K562 (cell line): ENCODE results near the gene ATP5F1D. TPM values are rescaled to one million over a fixed set of nuclear protein-coding genes. Genes with fewer than 3 reads are reported as not detected.

ENCODE experiments used
- ATAC-seq: fragments of 200-7000 bp; cut with Tn5 transposase; 3 replicates; pipeline ENCODE4 v1.9.1; 2020; ENCODE audit warnings: moderate library complexity
- BruUV-seq: library from RNA; stranded (reverse); fragments of 400-500 nt; replicated peaks from 2 replicates; lab custom pipeline; 2021; lab: Mats Ljungman, UMichigan
- CTCF ChIA-PET: fragments of 300-600 bp; formaldehyde crosslinking; extraction: SDS; loops from one replicate; lab custom pipeline; 2021; ENCODE audit warnings: low intra/inter-chr PET ratio; lab: Yijun Ruan, JAX
- POLR2A ChIA-PET: fragments of 300-600, 350-650 bp; sonication (Branson Sonifier 250); formaldehyde crosslinking; extraction: SDS; loops from one replicate; lab custom pipeline; 2021; ENCODE audit warnings: antibody characterized with exemption, inconsistent platforms; lab: Yijun Ruan, JAX
- DNase-seq, 4 experiments: peaks; one replicate each; pipeline versions ENCODE4 v3.0.0 to v3.0.0-alpha.2; 2011 to 2018; ENCODE audit warnings: low spot score in 3 of 4, mixed read lengths in 3 of 4; ENCODE audit errors: extremely low read depth in 1 of 4
- FAIRE-seq: peaks from 2 replicates; lab custom pipeline; 2011; peaks lifted over from hg19 to GRCh38; lab: Jason Lieb, UNC
- H2AFZ ChIP-seq: 2 replicates; pipeline ENCODE4 v1.6.0; 2011; ENCODE audit warnings: low read depth, low read length, control low read depth, inconsistent platforms
- H3K27ac ChIP-seq: fragments of 200-600 bp; 3 replicates; pipeline ENCODE4 v1.8.0; 2011; ENCODE audit warnings: low read depth, mild to moderate bottlenecking, control low read depth, inconsistent platforms, low read length, moderate library complexity, mixed read lengths; ENCODE audit errors: extremely low read depth
- H3K27me3 ChIP-seq, 2 experiments: fragments of 300-600 bp in 1 of 2; 2 replicates in 1 of 2; 3 replicates in 1 of 2; pipeline versions ENCODE4 v1.6.0 to v1.8.0; 2011; ENCODE audit warnings: inconsistent platforms in 2 of 2, low read length in 2 of 2, mild to moderate bottlenecking in 1 of 2, mixed read lengths in 1 of 2, moderate library complexity in 1 of 2; ENCODE audit not compliant: control insufficient read depth in 2 of 2, insufficient read depth in 2 of 2
- H3K36me3 ChIP-seq: fragments of 300-600 bp; 3 replicates; pipeline ENCODE4 v1.8.0; 2011; ENCODE audit warnings: mild to moderate bottlenecking, low read length, inconsistent platforms; ENCODE audit not compliant: control insufficient read depth, insufficient read depth
- H3K4me1 ChIP-seq, 2 experiments: fragments of 200-600 bp in 1 of 2; replicated peaks in 1 of 2; 2 replicates in 1 of 2; 3 replicates in 1 of 2; pipeline versions ENCODE4 v1.5.1 to v1.8.0; 2011; ENCODE audit warnings: inconsistent platforms in 2 of 2, low read length in 2 of 2, mild to moderate bottlenecking in 1 of 2, mixed read lengths in 1 of 2, moderate library complexity in 1 of 2; ENCODE audit not compliant: control insufficient read depth in 2 of 2, insufficient read depth in 2 of 2
- H3K4me2 ChIP-seq: 2 replicates; pipeline ENCODE4 v1.6.1; 2011; ENCODE audit warnings: low read length, control low read depth, inconsistent platforms, mixed read lengths; ENCODE audit not compliant: insufficient read depth
- H3K4me3 ChIP-seq: fragments of 200-600 bp; sonication (generic), shearing (Covaris generic); 2 replicates; pipeline ENCODE4 v1.5.1; 2016; ENCODE audit warnings: control low read depth, inconsistent platforms
- H3K79me2 ChIP-seq: fragments of 200-600 bp; 3 replicates; pipeline ENCODE4 v1.8.0; 2011; ENCODE audit warnings: low read length, inconsistent platforms; ENCODE audit not compliant: control insufficient read depth, insufficient read depth
- H3K9ac ChIP-seq, 2 experiments: 2 replicates each; pipeline versions ENCODE4 v1.6.0 to v1.6.1; 2011; ENCODE audit warnings: low read depth in 2 of 2, low read length in 2 of 2, control low read depth in 1 of 2, inconsistent platforms in 1 of 2, mild to moderate bottlenecking in 1 of 2, mixed read lengths in 1 of 2; ENCODE audit not compliant: insufficient read depth in 1 of 2
- H3K9me1 ChIP-seq: one replicate; pipeline ENCODE4 v1.6.0; 2011; ENCODE audit warnings: inconsistent platforms, mild to moderate bottlenecking, low read length, moderate library complexity; ENCODE audit not compliant: control insufficient read depth, insufficient read depth
- H3K9me3 ChIP-seq: replicated peaks from 2 replicates; pipeline ENCODE4 v1.5.1; 2011; ENCODE audit warnings: low read depth, low read length, inconsistent platforms; ENCODE audit not compliant: control insufficient read depth, insufficient read depth
- H4K20me1 ChIP-seq: replicated peaks from 2 replicates; pipeline ENCODE4 v1.6.1; 2011; ENCODE audit warnings: low read length, inconsistent platforms, mixed read lengths; ENCODE audit not compliant: control insufficient read depth, insufficient read depth
- CHD1 ChIP-seq: fragments of 200-600 bp; sonication (generic); IDR thresholded peaks from one replicate; pipeline ENCODE4 v1.6.1; 2012; ENCODE audit warnings: mild to moderate bottlenecking, moderate library complexity, low read length, inconsistent platforms
- GATAD2B ChIP-seq: fragments of 450-650 bp; IDR thresholded peaks from 2 replicates; pipeline ENCODE4 v1.6.1; 2017; ENCODE audit warnings: mild to moderate bottlenecking, borderline replicate concordance
- JUNB ChIP-seq: fragments of 450-650 bp; formaldehyde crosslinking; conservative IDR thresholded peaks from 2 replicates; pipeline ENCODE4 v1.4.0; 2020; ENCODE audit warnings: mild to moderate bottlenecking
- MTA2 ChIP-seq: fragments of 450-650 bp; IDR thresholded peaks from 2 replicates; pipeline ENCODE4 v1.6.1; 2016; ENCODE audit warnings: low read depth
- NBN ChIP-seq: fragments of 450-650 bp; IDR thresholded peaks from 2 replicates; pipeline ENCODE4 v1.6.1; 2016; ENCODE audit warnings: low read depth, mild to moderate bottlenecking
- PKNOX1 ChIP-seq: fragments of 450-650 bp; IDR thresholded peaks from 2 replicates; pipeline ENCODE4 v1.6.1; 2016
- POLR2B ChIP-seq: fragments of 450-650 bp; IDR thresholded peaks from 2 replicates; pipeline ENCODE4 v1.6.1; 2018; ENCODE audit warnings: low read depth; ENCODE audit not compliant: partially characterized antibody
- POLR2G ChIP-seq: fragments of 200-400 bp; formaldehyde crosslinking; IDR thresholded peaks from 2 replicates; pipeline ENCODE4 v1.6.1; 2017; ENCODE audit warnings: low read depth, mild to moderate bottlenecking, antibody characterized with exemption, low read length, moderate library complexity
- RBBP5 ChIP-seq: fragments of 200-600 bp; sonication (generic); IDR thresholded peaks from 2 replicates; pipeline ENCODE4 v1.6.1; 2012; ENCODE audit warnings: borderline replicate concordance, mild to moderate bottlenecking, low read length, control low read depth, inconsistent platforms; ENCODE audit not compliant: insufficient read depth, poor library complexity, severe bottlenecking
- RBFOX2 ChIP-seq: fragments of 200-400 bp; formaldehyde crosslinking; IDR thresholded peaks from 2 replicates; pipeline ENCODE4 v1.6.1; 2017; ENCODE audit warnings: low read depth, mild to moderate bottlenecking, low read length, moderate library complexity
- SMAD1 ChIP-seq: fragments of 150-350 bp; IDR thresholded peaks from 2 replicates; pipeline ENCODE4 v1.6.1; 2014; ENCODE audit warnings: low read length, low read depth; ENCODE audit not compliant: partially characterized antibody
- SNAPC5 ChIP-seq: fragments of 250-450 bp; sonication (Bioruptor Pico); IDR thresholded peaks from 2 replicates; pipeline ENCODE4 v1.8.0; 2021; ENCODE audit warnings: moderate library complexity, mild to moderate bottlenecking, inconsistent platforms
- TGIF2 ChIP-seq: sonication (generic); formaldehyde crosslinking; IDR thresholded peaks from 2 replicates; pipeline ENCODE4 v1.8.1; 2022; ENCODE audit warnings: mild to moderate bottlenecking, missing genetic modification reagents, moderate library complexity
- ZNF449 ChIP-seq: fragments of 250-450 bp; sonication (Bioruptor Pico); IDR thresholded peaks from 2 replicates; pipeline ENCODE4 v1.8.0; 2022; ENCODE audit warnings: moderate library complexity, mild to moderate bottlenecking, inconsistent platforms
- WGBS: fragments of 100-300 bp; shearing (Covaris generic); methylation state at CpG from one replicate; pipeline ENCODE4 v1.1.6; 2016; ENCODE audit warnings: low coverage, mixed read lengths; ENCODE audit not compliant: insufficient coverage; ENCODE audit errors: missing lambda C conversion rate; 5-methylcytosine and 5-hydroxymethylcytosine counted together
- in situ Hi-C: fragments of 300-500 bp; cut with MboI; formaldehyde crosslinking; loops from 4 replicates; pipeline ENCODE4 v1.15.0; 2018; ENCODE audit warnings: inconsistent platforms, mixed read lengths
- intact Hi-C: fragments of 100-400 bp; cut with micrococcal nuclease; formaldehyde crosslinking; loops from 2 replicates; pipeline ENCODE4 v1.14.2; 2022
- polyA plus RNA-seq, 8 experiments: library from polyadenylated mRNA; depleted of rRNA in 4 of 8; stranded (reverse) in 5 of 8; unstranded in 3 of 8; fragments of >200 nt; fragmentation: Nextera tagmentation in 2 of 8; fragmentation: Illumina TruSeq in 1 of 8; extraction: Ambion mirVana in 2 of 8; extraction: Trizol in 1 of 8; gene quantifications; 2 replicates each; pipeline versions ENCODE4 v1.2.1 to v1.2.3, GENCODE V29; 2011 to 2014; ENCODE audit warnings: inconsistent platforms in 1 of 8, missing spikeins in 1 of 8
- total RNA-seq, 7 experiments: library from RNA; depleted of rRNA in 6 of 7; stranded (reverse); fragments of >200 nt in 6 of 7; fragmentation: Illumina TruSeq in 2 of 7; extraction: Trizol in 2 of 7; gene quantifications; 2 replicates each; pipeline versions ENCODE4 v1.2.1 to v1.2.3, GENCODE V29; 2011 to 2021; ENCODE audit warnings: low replicate concordance in 1 of 7
- TF ChIP-seq, protein P1 (sequence below): sonication (generic); formaldehyde crosslinking; IDR thresholded peaks from 2 replicates; pipeline ENCODE4 v1.8.0; 2022; ENCODE audit warnings: missing genetic modification reagents, mild to moderate bottlenecking, borderline replicate concordance

ATP5F1D gene
- total and polyA plus RNA-seq, 9 of the 15 experiments (the other 6 are each of a cell fraction or from before 2014, with no cell fraction given) = 3.9 to 409 (median 36.8) TPM

DNA sequence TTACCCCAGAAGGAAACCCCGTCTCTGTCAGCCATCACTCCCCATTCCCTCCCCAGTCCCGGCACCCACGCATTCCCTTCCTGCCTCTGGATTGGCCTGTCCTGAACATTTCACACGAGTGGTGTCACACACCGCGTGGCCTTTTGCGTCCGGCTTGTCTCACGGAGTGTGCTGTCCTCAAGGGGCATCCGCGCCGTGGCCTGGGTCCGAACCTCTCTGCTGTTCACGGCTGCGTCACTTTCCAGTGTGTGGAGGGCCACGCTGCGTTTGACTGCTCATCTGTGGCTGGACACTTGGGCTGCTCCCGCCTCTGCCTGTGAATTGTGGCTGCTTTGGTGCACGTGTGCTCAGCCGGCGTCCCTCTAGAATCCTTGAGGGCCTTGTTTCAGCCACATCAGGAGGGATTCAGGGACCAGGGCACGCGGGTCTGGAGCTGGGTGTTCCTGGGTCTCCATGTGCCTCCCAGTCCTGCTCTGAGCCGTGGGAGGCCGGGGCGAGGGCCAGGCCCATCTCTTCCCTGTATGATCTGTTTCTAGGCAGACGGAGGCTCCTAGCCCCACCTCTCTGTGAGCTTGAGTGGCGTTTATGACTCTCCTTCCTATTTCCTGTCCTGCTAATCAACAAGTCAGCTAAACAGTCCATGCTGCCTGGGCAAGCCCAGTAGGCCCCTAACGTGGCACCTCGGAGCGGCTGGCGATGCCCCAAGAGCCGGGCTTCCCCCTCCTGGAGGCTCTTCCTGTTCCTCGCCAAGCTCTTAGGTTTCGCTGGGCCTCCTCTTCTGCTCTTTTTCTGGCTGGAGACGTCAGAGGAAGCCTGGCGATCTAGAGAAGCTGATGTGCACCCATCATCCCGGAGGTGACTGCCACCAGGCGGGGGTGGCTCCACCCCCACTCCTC is 27.9 kb upstream of the ATP5F1D start:
- Histone ChIP-seq H2AFZ (no peak overlapping the region), H3K4me1 (peaks cover 27 to 81% of the 10 kb centered on the region in 2 experiments), H4K20me1 (peaks cover 70% of the 10 kb centered on the region), H3K27ac (no peak overlapping the region; the same call in 2 of the 3 replicates), H3K9me3 (no peaks in the 10 kb centered on the region), H3K4me2 (no peak overlapping the region), H3K9ac (peak overlapping the region in 1 of 2 experiments; percentile 11; a peak in 1 of 4 replicates), H3K4me3 (no peak overlapping the region), H3K36me3 (peaks cover 79% of the 10 kb centered on the region; the same call in 2 of the 3 replicates), H3K79me2 (peaks cover 97% of the 10 kb centered on the region), H3K9me1 (peaks cover 26% of the 10 kb centered on the region), H3K27me3 (no peaks in the 10 kb centered on the region)
- FAIRE-seq = no peak
- no peak for ATAC-seq
- intact Hi-C loops (no loop called here), in situ Hi-C loops (no loop called here)
- BruUV-seq = no TSS peak
- WGBS = 88% methylated on average over 35 of the region's 39 CpGs
- DNase-seq = no peak
- CTCF ChIA-PET = interaction anchor here (0.5 kb wide), 1 partner anchor 100 kb away, joined by 3 read pairs; no protein-coding TSS in a partner anchor
- POLR2A ChIA-PET = interaction anchor here (0.5 to 1.2 kb wide), 4 partner anchors 10 to 227 kb away, joined by 3 to 5 read pairs (median 4); partner anchors contain the start of gene GPX4
- TF ChIP-seq RBFOX2 (peak; percentile 13; the same call in 1 of the 2 replicates), GATAD2B (no peak), PKNOX1 (peak; percentile 19; the same call in 1 of the 2 replicates), ZNF449 (no peak), POLR2G (peak; percentile 68), NBN (no peak), TGIF2 (no peak), RBBP5 (no peak), JUNB (CRISPR knock-in tag) (no peak), SMAD1 (no peak), SNAPC5 (CRISPR knock-in tag) (no peak), MTA2 (no peak), CHD1 (no peak), POLR2B (peak; percentile 22)
- TF ChIP-seq, protein P1, sequence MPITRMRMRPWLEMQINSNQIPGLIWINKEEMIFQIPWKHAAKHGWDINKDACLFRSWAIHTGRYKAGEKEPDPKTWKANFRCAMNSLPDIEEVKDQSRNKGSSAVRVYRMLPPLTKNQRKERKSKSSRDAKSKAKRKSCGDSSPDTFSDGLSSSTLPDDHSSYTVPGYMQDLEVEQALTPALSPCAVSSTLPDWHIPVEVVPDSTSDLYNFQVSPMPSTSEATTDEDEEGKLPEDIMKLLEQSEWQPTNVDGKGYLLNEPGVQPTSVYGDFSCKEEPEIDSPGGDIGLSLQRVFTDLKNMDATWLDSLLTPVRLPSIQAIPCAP = no peak
